ENCODE data around the gene SOX18. TPM values are rescaled to one million over a fixed set of nuclear protein-coding genes. Genes with fewer than 3 reads are reported as not detected.
A peak's percentile ranks its signal among the peaks of the same experiment; 100 is the strongest.
"Not testable (repeated sequence)": the region's sequence is repeated elsewhere in the genome, so short reads cannot be mapped to it uniquely, and the experiment has no call there.

Gene SOX18
- total RNA-seq, 3 donors from 2014 or later (not counting 1 experiment from before 2014, with no cell fraction given), result not detected

GRCh38 chr20:64015635-64016034 lies 33.8 kb downstream of the SOX18 start:
- Histone ChIP-seq H3K9me3 (ENCODE audit: control insufficient read depth, insufficient read depth, low read length) (peaks cover 13% of the 10 kb centered on the region), H3K4me3 (ENCODE audit: low read length) (no peak overlapping the region), H3K36me3 (ENCODE audit: control insufficient read depth, insufficient read depth, low read length) (peaks cover 54% of the 10 kb centered on the region), H3K4me1 (ENCODE audit: control insufficient read depth, insufficient read depth, low read length) (peaks cover 26% of the 10 kb centered on the region), H3K27me3 (ENCODE audit: control insufficient read depth, insufficient read depth, low read length) (no peaks in the 10 kb centered on the region), H3K27ac (ENCODE audit: low read length) (no peak overlapping the region)
- intact Hi-C loops (cut with micrococcal nuclease), result no loop called here
- DNase-seq (no peak), ATAC-seq (no peak)
- Mint-ChIP-seq H3K27me3 (ENCODE audit: low read depth in 2 of 2) (no peaks in the 10 kb centered on the region), H3K9me3 (no peaks in the 10 kb centered on the region), H3K27ac (peak overlapping the region in 1 of 2 donors; percentile 31), H3K4me1 (peaks cover 15 to 16% of the 10 kb centered on the region in 2 donors), H3K4me3 (peak overlapping the region; percentile 9), H3K36me3 (no peaks in the 10 kb centered on the region)
- TF ChIP-seq CTCF (IDR thresholded peaks at IDR 0.05), result no peak
- 97% methylated on average over 2 of the region's 2 CpGs for WGBS (ENCODE audit: insufficient coverage)

GRCh38 chr20:64012385-64013154 lies 36.9 kb downstream of the SOX18 start:
- DNase-seq, result peak in 1 of 2 donors; percentile 41
- ATAC-seq, result peak in 1 of 3 donors; percentile 44
- H3K4me3 ChIP-seq (ENCODE audit: low read length); H3K27me3 ChIP-seq (ENCODE audit: control insufficient read depth, insufficient read depth, low read length); H3K9me3 Mint-ChIP-seq; H3K27me3 Mint-ChIP-seq (ENCODE audit: low read depth in 2 of 2); H3K36me3 Mint-ChIP-seq; intact Hi-C loops (cut with micrococcal nuclease): not testable (repeated sequence)
- H3K4me1 ChIP-seq (ENCODE audit: control insufficient read depth, insufficient read depth, low read length), result peaks cover 37% of the 10 kb centered on the region
- WGBS (ENCODE audit: insufficient coverage), result 77% methylated on average over 3 of the region's 20 CpGs
- H3K9me3 ChIP-seq (ENCODE audit: control insufficient read depth, insufficient read depth, low read length), result peaks cover 16% of the 10 kb centered on the region
- peak overlapping the region; percentile 83 for H3K27ac ChIP-seq (ENCODE audit: low read length)
- Mint-ChIP-seq H3K4me3 (peak overlapping the region; percentile 77), H3K27ac (peak overlapping the region; percentile 82 to 91), H3K4me1 (peaks cover 25 to 32% of the 10 kb centered on the region in 2 donors)
- peaks cover 48% of the 10 kb centered on the region for H3K36me3 ChIP-seq (ENCODE audit: control insufficient read depth, insufficient read depth, low read length)

GRCh38 chr20:64011366-64011779 lies 38.1 kb downstream of the SOX18 start:
- H3K9me3 ChIP-seq (ENCODE audit: control insufficient read depth, insufficient read depth, low read length), result peaks cover 16% of the 10 kb centered on the region
- no peaks in the 10 kb centered on the region for H3K27me3 Mint-ChIP-seq (ENCODE audit: low read depth in 2 of 2)
- no peak overlapping the region for H3K4me3 ChIP-seq (ENCODE audit: low read length)
- 97% methylated on average over 16 of the region's 16 CpGs for WGBS (ENCODE audit: insufficient coverage)
- no peaks in the 10 kb centered on the region for H3K9me3 Mint-ChIP-seq
- no peaks in the 10 kb centered on the region for H3K27me3 ChIP-seq (ENCODE audit: control insufficient read depth, insufficient read depth, low read length)
- intact Hi-C loops (cut with micrococcal nuclease), result no loop called here
- H3K27ac Mint-ChIP-seq, result peak overlapping the region; percentile 60 to 77
- H3K27ac ChIP-seq (ENCODE audit: low read length), result peak overlapping the region; percentile 39
- ATAC-seq, result peak in 2 of 3 donors; percentile 34 to 46
- peak in 1 of 2 donors; percentile 38 for DNase-seq
- peaks cover 37% of the 10 kb centered on the region for H3K4me1 ChIP-seq (ENCODE audit: control insufficient read depth, insufficient read depth, low read length)
- TF ChIP-seq CTCF (IDR thresholded peaks at IDR 0.05), result no peak
- H3K36me3 Mint-ChIP-seq, result peaks cover 7% of the 10 kb centered on the region
- H3K4me1 Mint-ChIP-seq, result peaks cover 25 to 32% of the 10 kb centered on the region in 2 donors
- peaks cover 43% of the 10 kb centered on the region for H3K36me3 ChIP-seq (ENCODE audit: control insufficient read depth, insufficient read depth, low read length)
- no peak overlapping the region for H3K4me3 Mint-ChIP-seq

GRCh38 chr20:64010711-64011237 lies 38.7 kb downstream of the SOX18 start:
- DNase-seq (no peak), ATAC-seq (peak in 2 of 3 donors; percentile 28 to 45)
- H3K4me3 ChIP-seq (ENCODE audit: low read length), result no peak overlapping the region
- H3K9me3 Mint-ChIP-seq, result no peaks in the 10 kb centered on the region
- peaks cover 45% of the 10 kb centered on the region for H3K36me3 ChIP-seq (ENCODE audit: control insufficient read depth, insufficient read depth, low read length)
- peaks cover 25 to 32% of the 10 kb centered on the region in 2 donors for H3K4me1 Mint-ChIP-seq
- H3K27ac Mint-ChIP-seq, result peak overlapping the region; percentile 60 to 77
- no peak overlapping the region for H3K4me3 Mint-ChIP-seq
- no peaks in the 10 kb centered on the region for H3K27me3 Mint-ChIP-seq (ENCODE audit: low read depth in 2 of 2)
- TF ChIP-seq CTCF (IDR thresholded peaks at IDR 0.05), result no peak
- peak overlapping the region; percentile 19 for H3K27ac ChIP-seq (ENCODE audit: low read length)
- H3K36me3 Mint-ChIP-seq, result peaks cover 7% of the 10 kb centered on the region
- intact Hi-C loops (cut with micrococcal nuclease), result no loop called here
- H3K27me3 ChIP-seq (ENCODE audit: control insufficient read depth, insufficient read depth, low read length), result no peaks in the 10 kb centered on the region
- peaks cover 16% of the 10 kb centered on the region for H3K9me3 ChIP-seq (ENCODE audit: control insufficient read depth, insufficient read depth, low read length)
- H3K4me1 ChIP-seq (ENCODE audit: control insufficient read depth, insufficient read depth, low read length), result peaks cover 37% of the 10 kb centered on the region
- WGBS (ENCODE audit: insufficient coverage), result 90% methylated on average over 8 of the region's 8 CpGs

Measured in natural killer cell (primary cell).